ENCODE results near the gene VEGFA.

The VEGFA gene

GRCh38 chr6:43746071-43746470 lies 23.9 kb upstream of the VEGFA start:
- no peaks in the 10 kb centered on the region for H4K20me1 ChIP-seq (ENCODE audit: insufficient read depth)
- no peak overlapping the region for H2AFZ ChIP-seq (ENCODE audit: low read depth)
- TF ChIP-seq CTCF (conservative IDR thresholded peaks at IDR 0.05; ENCODE audit: low read depth, low read length) = no peak

GRCh38 chr6:43746613-43747102 lies 23.4 kb upstream of the VEGFA start:
- Histone ChIP-seq H4K20me1 (ENCODE audit: insufficient read depth) (no peaks in the 10 kb centered on the region), H2AFZ (ENCODE audit: low read depth) (no peak overlapping the region), H3K36me3 (ENCODE audit: insufficient read depth) (no peaks in the 10 kb centered on the region), H3K4me2 (no peak overlapping the region), H3K79me2 (ENCODE audit: insufficient read depth, low read depth) (no peaks in the 10 kb centered on the region), H3K27ac (no peak overlapping the region), H3K9ac (no peak overlapping the region), H3K27me3 (ENCODE audit: insufficient read depth, low read depth) (no peaks in the 10 kb centered on the region), H3K4me1 (ENCODE audit: low read depth, poor library complexity, severe bottlenecking) (no peaks in the 10 kb centered on the region), H3K4me3 (IDR thresholded peaks at IDR 0.05; ENCODE audit: insufficient read depth, low read depth, low read length) (no peak overlapping the region)
- TF ChIP-seq CTCF (conservative IDR thresholded peaks at IDR 0.05; ENCODE audit: low read depth, low read length) = no peak

More at GRCh38 chr6:43746071-43746470, 23.9 kb upstream of the VEGFA start:
- no peak overlapping the region for H3K4me3 ChIP-seq (IDR thresholded peaks at IDR 0.05; ENCODE audit: insufficient read depth, low read depth, low read length)
- peaks cover under 1% of the 10 kb centered on the region for H3K4me1 ChIP-seq (ENCODE audit: low read depth, poor library complexity, severe bottlenecking)
- H3K36me3 ChIP-seq (ENCODE audit: insufficient read depth) = no peaks in the 10 kb centered on the region
- H3K27me3 ChIP-seq (ENCODE audit: insufficient read depth, low read depth) = no peaks in the 10 kb centered on the region
- no peak overlapping the region for H3K27ac ChIP-seq
- H3K4me2 ChIP-seq = no peak overlapping the region
- H3K9ac ChIP-seq = no peak overlapping the region
- H3K79me2 ChIP-seq (ENCODE audit: insufficient read depth, low read depth) = no peaks in the 10 kb centered on the region

DNA sequence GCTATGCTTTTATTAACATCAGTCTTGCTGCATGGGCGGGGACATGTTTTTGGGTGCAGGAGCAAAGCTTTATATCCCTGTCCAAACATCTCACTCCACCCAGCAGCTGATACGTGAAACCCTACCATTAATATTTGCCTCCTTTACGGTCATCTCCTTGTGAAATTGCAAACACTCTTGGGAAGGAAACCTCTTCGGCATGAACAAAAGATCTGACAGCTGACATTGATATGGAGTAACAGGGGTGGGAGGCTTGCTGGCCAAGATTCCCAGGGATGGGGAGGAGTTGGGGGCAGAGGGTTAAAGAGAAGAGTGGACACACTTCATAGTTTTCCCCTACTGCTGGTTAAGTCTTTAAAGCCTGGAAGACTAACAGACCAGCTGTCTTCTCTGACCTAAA lies 22.2 kb upstream of the VEGFA start:
- H3K27ac ChIP-seq = no peak overlapping the region
- no peak for TF ChIP-seq CTCF (conservative IDR thresholded peaks at IDR 0.05; ENCODE audit: low read depth, low read length)
- no peak overlapping the region for H3K9ac ChIP-seq
- no peak overlapping the region for H3K4me3 ChIP-seq (IDR thresholded peaks at IDR 0.05; ENCODE audit: insufficient read depth, low read depth, low read length)
- H2AFZ ChIP-seq (ENCODE audit: low read depth) = no peak overlapping the region
- no peaks in the 10 kb centered on the region for H3K79me2 ChIP-seq (ENCODE audit: insufficient read depth, low read depth)
- H3K4me1 ChIP-seq (ENCODE audit: low read depth, poor library complexity, severe bottlenecking) = no peaks in the 10 kb centered on the region
- H4K20me1 ChIP-seq (ENCODE audit: insufficient read depth) = no peaks in the 10 kb centered on the region
- no peak overlapping the region for H3K4me2 ChIP-seq
- no peaks in the 10 kb centered on the region for H3K27me3 ChIP-seq (ENCODE audit: insufficient read depth, low read depth)
- H3K36me3 ChIP-seq (ENCODE audit: insufficient read depth) = no peaks in the 10 kb centered on the region

- H3K4me3 ChIP-seq (IDR thresholded peaks at IDR 0.05; ENCODE audit: insufficient read depth, low read depth, low read length) = no peak overlapping the region
- TF ChIP-seq CTCF (conservative IDR thresholded peaks at IDR 0.05; ENCODE audit: low read depth, low read length) = no peak
- no peak overlapping the region for H2AFZ ChIP-seq (ENCODE audit: low read depth)
- H3K4me1 ChIP-seq (ENCODE audit: low read depth, poor library complexity, severe bottlenecking) = no peaks in the 10 kb centered on the region
- no peak overlapping the region for H3K9ac ChIP-seq
- H3K79me2 ChIP-seq (ENCODE audit: insufficient read depth, low read depth) = no peaks in the 10 kb centered on the region
- no peaks in the 10 kb centered on the region for H4K20me1 ChIP-seq (ENCODE audit: insufficient read depth)
- no peak overlapping the region for H3K4me2 ChIP-seq
- H3K27ac ChIP-seq = no peak overlapping the region
- no peaks in the 10 kb centered on the region for H3K27me3 ChIP-seq (ENCODE audit: insufficient read depth, low read depth)
- H3K36me3 ChIP-seq (ENCODE audit: insufficient read depth) = no peaks in the 10 kb centered on the region
Measured at GRCh38 chr6:43748765-43749164, 21.2 kb upstream of the VEGFA start.
